Adipose tissue (tissue), 3 donors: ENCODE results near the gene TBCCD1. TPM values are rescaled to one million over a fixed set of nuclear protein-coding genes. Genes with fewer than 3 reads are reported as not detected.

Experiments used
- H3K27ac ChIP-seq: one replicate; pipeline ENCODE4 v1.5.1; 2013; ENCODE audit warnings: low read depth, low read length
- WGBS, 3 donors: extraction: QIAGEN DNeasy Blood & Tissue Kit; methylation state at CpG; one replicate each; pipeline ENCODE4 v1.1.7; 2013; 5-methylcytosine and 5-hydroxymethylcytosine counted together
- polyA plus RNA-seq, 3 donors: library from polyadenylated mRNA; stranded (reverse); fragments of 200-250 nt; gene quantifications; one replicate each; pipeline ENCODE4 v1.2.3, GENCODE V29; 2013
- donor health status: healthy with polysubstance abuse.
- donor health status: Bipolar disorder and iron deficiency.
- donor health status: healthy.

Gene TBCCD1
- polyA plus RNA-seq, 3 donors, result 3.5 to 9.8 (median 6.8) TPM

DNA sequence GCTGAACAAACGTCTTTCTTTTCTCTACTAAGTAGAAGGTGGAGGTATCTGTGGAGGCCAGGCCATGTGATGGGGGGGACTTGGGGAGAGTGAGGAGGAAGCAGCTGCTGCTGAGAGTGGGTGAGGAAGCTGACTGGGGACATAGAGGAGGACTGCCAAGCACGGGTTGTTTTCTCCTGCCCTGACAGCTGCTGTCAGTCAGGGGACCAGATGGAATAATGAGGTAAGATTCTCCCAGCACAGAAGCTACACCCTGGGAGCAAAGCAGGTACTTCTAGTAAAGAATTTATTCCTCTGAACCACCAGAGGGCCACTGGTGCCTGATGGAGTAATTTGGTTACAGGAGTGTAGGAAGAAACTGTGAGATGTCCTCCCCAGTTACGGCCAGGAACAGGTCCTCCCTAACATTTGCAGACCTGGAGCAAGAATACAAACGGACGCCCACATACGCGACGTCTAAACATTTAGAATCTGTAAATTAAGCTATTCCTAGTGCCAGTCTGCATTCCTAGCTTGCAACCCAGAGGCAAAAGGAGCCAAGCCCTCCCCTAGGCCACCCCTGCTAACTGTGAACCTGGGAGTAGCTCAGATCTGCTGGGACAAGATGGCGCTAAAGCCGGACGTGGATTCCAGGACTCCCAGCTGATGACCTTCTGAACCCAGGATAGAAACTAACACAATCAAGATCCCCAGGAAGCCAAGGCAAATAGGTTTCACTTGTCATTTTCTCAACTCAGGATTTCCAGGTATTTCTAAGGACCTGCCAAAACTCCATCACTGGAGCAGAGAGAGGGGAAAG, 37.7 kb downstream of the TBCCD1 start:
- WGBS, 3 donors, result 64 to 79% (median 75%) methylated on average over 11 of the region's 11 CpGs
- no peak overlapping the region for H3K27ac ChIP-seq

DNA sequence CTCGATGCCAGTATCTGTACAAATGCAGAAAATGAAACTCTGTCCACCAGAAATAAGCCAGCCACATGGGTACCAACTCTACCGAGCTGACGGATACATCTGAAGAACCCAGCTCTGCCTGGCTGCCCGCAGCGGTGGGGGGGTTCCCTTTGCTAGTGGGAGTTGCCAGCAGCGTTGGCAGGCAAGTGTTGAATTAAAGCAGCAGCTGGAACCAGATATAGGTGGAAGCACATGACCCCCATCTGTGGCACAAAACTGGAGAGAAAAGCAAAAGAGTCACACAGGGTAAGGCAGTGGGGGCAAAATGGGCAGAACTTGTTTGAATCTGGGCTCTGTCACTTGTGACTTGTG, 40.9 kb downstream of the TBCCD1 start:
- no peak overlapping the region for H3K27ac ChIP-seq
- WGBS, 3 donors, result 46 to 75% (median 66%) methylated on average over 6 of the region's 6 CpGs

DNA sequence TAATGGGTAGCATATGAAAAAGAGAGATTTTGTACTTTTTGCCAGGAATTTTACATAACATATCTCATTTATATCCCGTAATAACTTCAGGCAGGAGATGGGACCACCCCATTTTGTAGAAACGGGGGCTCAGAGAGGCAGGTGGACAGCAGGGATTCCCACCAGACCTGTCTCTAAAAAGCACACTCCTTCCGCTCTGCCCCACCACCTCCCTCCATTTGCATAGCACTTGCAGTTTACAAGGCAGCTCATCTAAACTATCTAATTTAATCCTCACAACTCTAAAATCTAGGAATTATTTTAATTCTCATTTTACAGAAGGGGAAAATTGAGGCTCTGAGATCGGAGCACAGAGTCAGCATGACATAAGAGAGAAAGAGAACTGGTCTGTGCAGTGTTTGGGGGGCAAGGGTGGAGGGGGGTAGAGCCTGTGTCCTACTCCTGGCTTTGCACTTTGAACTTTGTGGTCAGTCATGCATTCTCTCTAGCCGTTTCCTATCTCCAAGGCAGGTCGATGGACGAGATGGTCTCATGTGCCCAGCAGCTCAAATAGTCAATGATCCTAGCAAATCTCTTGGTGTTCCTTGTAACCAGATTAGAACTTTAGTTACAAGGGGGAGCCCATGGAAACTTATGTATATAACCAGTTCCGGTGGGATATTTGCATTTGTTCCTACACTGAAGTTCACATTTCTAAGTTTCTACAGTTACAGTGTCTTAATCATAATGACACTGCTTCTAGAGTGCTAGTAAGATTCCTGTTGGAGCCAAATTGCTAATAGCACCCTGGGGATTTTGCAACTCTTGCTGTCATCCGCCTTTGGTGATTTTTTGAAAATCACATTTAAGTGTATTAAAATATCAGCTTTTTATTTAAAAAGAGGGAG, 41.5 kb downstream of the TBCCD1 start:
- WGBS, 3 donors, result 67 to 71% (median 69%) methylated on average over 9 of the region's 9 CpGs
- H3K27ac ChIP-seq, result no peak overlapping the region

DNA sequence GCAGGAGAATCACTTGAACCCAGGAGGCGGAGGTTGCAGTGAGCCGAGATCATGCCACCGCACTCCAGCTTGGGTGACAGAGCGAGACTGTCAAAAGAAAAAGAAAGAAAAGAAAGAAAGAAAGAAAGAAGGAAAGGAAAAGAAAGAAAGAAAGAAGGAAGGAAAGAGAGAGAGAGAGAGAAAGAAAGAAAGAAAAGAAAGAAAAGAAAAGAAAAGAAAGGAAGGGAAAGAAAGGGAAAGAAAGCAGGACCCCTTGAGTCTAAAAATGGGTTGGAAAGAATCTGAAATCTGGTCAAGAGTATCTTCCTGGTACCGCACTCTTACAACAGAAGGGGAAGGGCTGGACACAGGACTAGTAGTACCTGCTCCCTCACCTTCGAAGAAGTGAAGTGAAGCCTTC, 42.5 kb downstream of the TBCCD1 start:
- no peak overlapping the region for H3K27ac ChIP-seq
- whole genome bisulfite sequencing, 3 donors, result 91 to 92% (median 91%) methylated on average over 6 of the region's 6 CpGs

DNA sequence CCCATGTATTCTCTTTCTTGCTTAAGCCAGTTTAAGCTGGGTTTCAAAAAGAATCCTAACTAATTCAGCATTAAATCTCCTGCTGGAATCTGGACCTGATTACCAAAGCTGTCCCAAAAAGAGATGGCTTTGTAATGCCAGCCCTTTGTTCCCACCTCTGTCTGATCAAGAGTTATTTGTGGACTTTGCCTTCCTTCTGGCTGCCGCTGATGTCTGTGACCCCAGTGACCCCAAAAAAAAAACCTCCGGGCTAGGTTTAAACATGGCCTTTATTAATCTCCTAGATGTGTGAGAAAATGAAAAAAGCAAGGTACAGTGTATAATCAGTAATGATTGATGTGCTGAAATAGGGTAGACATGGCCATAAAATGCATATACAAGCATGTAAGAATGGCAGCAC, 43.7 kb downstream of the TBCCD1 start:
- no peak overlapping the region for H3K27ac ChIP-seq
- WGBS, 3 donors, result 9 to 49% (median 32%) methylated on average over 2 of the region's 2 CpGs

DNA sequence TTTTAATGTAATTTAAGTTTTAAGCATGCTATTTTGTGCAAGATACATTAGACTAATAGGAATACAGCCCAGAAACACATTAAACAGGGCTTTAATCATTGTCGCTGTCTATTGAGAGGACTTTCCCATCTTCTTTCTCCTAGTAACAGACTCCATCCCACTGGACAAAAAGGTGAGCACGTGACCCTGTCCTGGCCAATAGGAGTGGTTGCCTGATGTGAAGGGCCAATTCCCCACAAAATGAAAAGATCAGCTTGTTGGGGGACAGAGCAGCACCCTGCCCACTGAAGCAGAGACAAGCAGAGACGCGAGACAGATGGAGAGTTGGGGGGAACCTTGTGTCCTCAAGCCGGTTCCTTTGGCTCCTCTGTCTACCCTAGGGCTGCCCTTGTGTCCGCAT, 44.1 kb downstream of the TBCCD1 start:
- WGBS, 3 donors, result 92 to 97% (median 94%) methylated on average over 6 of the region's 6 CpGs
- H3K27ac ChIP-seq, result no peak overlapping the region

DNA sequence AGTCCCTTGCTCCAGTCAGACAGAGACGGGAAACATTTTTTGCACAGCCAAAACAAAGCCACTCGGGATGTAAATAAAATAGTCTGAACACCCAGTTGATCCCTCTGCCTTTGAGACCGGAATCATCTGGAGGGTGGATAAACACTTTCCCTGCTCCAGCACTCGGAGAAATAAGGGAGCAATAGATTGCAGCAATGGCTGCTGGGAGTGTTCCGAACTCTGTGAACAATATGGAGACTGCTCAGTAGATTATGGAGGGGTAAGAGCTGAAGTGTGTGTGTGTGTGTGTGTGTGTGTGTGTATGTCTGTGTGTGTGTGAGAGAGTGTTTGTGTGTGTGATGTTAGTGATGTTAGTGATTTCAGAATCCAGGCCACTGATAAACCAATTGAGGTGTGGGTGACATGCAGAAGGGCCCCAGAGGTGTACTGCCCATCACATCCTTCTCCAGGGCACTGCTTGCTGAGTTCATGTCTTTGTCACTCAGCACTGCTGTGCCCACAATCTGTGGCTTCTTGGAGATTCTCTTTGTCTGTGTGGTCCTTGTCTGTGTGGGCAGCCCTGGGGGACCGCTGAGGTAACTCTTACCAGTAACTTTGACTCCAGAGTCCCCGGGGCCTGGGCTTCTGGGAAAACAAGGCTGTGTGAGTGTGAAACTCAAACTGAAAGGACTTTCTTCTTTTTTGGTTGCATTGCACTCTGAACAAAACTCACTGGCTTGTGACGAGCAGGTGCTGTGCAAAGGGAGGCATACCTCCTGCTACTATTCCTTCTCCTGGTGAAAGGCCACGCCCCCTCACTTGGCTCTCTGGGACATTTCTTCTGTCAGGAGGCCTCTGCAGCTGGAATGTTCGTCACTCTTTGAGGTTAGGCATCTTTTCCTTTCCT, 45.9 kb downstream of the TBCCD1 start:
- H3K27ac ChIP-seq, result no peak overlapping the region
- 63 to 73% (median 73%) methylated on average over 10 of the region's 10 CpGs for WGBS, 3 donors

DNA sequence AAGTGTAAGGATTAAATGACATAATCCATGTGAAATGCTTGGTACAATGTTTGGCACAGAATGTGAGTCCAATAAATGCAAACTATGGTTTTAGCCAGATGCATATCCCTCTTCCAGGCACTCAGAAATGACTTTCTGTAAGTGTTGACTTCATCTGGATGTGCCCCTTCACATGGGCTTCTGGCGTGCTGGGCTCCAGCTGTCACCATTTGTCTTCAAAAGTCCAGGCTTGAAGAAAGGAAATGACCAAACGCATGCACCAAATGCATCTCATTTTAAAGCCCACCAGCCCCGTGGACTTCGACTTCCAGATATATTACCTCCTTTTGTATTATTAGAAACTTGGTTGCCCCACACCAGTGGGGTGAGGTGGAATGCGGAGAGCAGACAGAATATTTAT, 46.7 kb downstream of the TBCCD1 start:
- WGBS, 3 donors, result 60 to 73% (median 61%) methylated on average over 5 of the region's 5 CpGs
- no peak overlapping the region for H3K27ac ChIP-seq

DNA sequence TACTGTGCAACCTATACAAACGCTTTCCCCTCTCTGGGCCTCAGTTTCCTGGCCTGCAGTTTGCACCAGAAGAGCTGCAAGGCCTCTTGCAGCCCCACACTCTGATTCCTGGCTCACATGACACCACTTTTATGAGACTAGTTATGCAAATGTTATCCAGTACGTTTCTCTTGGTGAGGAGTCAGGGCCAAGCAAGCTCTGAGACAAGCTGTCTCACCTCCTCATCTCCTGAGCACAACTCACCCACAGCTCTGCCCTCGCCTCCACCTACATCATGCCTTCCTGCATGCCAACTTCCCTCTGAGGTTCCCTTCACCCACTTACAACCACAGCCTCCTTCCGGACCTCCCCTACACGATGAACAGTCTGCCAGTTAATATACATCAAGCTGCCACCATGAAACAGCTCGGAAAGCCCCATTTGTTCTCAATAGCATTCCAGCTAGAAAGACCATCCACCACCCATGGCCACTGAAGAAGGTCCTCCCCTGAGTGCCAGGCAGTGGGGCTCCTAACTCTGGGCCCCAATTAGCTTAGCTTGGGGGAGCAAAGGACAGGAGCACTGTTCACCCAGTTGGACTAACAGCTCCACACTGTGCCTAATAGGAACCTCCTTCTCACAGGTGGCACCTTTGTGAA, 48.0 kb downstream of the TBCCD1 start:
- no peak overlapping the region for H3K27ac ChIP-seq
- 39 to 62% (median 39%) methylated on average over 6 of the region's 6 CpGs for WGBS, 3 donors

DNA sequence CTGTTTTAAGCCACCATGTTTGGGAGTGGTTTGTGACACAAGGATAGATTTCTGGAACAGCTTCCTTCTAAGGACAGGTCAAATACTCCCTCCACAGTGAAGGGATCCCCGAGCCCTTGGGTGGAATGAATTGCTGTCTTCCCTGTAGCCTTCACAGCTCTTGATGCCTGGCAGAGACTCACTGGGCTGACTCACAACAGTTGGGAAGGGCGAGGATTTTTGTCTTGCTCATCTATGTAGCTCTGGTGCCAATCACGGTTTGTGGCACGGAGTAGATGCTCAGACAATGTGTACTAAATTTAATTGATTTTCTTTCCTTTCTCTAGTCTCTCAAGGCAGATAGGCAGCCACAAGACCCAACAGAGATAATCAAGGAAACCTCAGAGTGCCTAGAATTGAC, 49.9 kb downstream of the TBCCD1 start:
- no peak overlapping the region for H3K27ac ChIP-seq
- WGBS, 3 donors, result 83 to 95% (median 88%) methylated on average over 4 of the region's 4 CpGs

DNA sequence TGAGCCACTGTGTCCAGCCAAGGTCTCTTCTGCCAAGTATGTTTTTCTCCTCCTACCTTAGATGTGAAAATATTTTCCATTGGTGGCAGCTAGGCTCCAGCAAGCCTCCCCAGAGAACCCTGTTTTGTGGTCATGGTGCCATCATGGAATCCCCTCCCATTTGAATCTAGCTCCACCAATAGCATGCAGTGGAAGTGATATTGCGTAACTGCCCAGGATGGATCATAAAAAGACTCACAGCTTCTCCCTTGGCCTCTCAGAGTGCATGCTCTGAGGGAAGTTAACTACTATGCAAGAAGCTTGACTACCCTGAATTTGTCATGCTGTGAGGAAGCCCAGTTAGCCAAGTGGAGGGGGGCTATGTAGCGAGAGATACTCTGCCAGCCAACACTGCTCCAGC, 50.5 kb downstream of the TBCCD1 start:
- WGBS, 3 donors, result 83 to 96% (median 91%) methylated on average over 2 of the region's 2 CpGs
- H3K27ac ChIP-seq, result no peak overlapping the region

DNA sequence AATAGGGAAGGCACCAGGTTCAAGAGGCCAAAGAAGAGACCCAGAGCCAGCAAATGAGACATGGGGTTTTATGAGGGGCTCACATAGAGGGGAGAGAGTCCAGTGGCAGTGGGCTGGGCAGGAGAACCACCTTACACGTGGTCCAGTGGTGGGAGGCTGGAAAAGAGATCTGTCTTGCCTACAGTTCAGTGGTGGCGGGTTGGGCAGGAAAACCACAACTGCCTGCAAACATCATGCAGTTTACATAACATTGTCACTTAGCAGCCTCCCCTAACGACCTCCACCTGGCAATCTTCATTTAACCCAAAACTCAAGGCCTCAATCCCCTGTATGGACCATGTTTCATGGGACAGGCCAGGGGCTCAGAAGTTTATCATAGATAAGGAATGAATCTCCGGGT, 52.0 kb downstream of the TBCCD1 start:
- H3K27ac ChIP-seq, result no peak overlapping the region
- 37 to 70% (median 37%) methylated on average over 4 of the region's 4 CpGs for WGBS, 3 donors

DNA sequence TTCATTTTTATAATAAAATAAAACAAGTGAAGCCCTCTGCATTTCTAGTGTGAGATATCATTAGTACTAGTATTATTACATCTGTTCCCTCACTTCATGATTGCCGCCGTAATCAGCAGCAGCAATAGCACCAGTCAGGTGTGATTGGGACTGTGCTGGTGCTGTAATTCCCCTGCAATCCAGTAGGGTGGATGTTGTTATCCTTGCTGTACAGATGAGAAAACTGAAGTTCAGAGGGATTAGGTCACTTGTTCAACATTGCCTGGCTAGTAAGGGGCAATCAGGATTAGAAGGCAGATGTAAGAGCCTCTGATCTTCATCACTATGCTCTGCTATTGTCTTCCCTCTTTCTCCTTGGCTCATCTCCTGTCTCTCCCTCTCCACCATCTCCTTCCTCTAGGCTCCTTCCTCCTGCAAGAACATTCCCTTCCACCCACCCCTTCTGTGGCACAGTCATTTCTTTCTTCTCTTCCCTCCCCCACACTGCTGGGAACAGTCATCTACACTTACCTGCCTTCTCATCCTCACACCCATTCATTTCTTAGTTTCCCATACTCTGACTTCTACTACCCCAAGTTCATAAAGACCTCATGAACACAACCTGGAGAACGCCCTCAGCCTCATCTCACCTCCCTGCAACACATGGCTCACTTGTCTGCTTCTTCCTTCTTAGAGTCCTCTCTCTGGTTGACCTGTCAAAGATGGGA, 52.7 kb downstream of the TBCCD1 start:
- 68 to 82% (median 79%) methylated on average over 3 of the region's 3 CpGs for WGBS, 3 donors
- H3K27ac ChIP-seq, result no peak overlapping the region

DNA sequence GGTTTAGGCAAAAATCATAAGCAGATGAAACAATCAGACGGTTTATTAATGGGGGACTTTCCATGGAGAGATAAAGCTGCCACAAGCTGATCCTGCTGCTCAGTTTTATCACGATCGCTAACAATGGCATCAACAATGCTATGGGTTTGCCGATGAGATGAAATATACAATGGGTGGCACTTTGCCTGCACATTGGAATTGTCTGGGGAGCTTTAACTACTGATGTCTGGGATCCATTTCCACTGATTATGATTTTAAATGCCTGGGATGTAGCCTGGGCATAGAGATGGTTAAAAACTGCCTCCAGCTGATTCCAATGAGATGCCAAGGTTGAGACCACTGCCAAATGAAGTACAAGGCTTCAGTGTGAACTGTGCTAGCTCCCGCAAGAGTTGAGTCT, 53.8 kb downstream of the TBCCD1 start:
- no peak overlapping the region for H3K27ac ChIP-seq
- 56 to 61% (median 59%) methylated on average over 5 of the region's 5 CpGs for WGBS, 3 donors

DNA sequence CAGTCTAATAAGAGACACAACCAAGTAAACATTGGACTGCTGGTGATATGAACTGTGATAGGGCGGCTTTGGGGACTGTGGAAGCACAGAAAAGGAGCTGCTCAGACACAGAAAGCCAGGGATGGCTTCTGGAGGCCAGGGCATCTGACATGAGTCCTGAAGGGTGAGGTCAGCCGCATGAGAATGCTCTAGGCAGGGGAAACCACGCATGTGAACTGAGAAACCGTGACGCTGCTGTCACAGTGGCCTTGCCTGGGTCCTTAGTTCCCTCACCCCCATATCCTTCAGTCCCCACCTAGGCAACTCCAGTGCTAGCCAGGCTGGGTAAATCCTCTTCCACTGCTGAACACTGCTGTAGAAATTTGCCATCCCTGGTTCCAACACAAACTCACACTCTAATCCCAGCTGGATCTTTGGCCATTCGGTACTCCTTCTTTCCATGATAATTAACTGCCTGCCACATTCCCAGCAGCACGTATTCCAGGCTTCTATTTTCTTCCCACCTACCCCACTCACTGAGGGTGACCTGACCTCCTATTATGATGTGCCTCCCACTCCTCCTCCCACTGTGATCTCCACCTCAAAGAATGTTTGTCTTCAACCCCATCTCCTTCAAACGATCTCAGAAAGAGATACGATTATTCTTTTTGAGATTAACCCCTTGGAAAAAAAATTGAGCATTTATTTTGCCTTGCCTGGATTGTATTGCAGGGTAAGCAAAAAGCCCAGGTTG, 54.4 kb downstream of the TBCCD1 start:
- 45 to 66% (median 54%) methylated on average over 9 of the region's 9 CpGs for WGBS, 3 donors
- H3K27ac ChIP-seq, result no peak overlapping the region

DNA sequence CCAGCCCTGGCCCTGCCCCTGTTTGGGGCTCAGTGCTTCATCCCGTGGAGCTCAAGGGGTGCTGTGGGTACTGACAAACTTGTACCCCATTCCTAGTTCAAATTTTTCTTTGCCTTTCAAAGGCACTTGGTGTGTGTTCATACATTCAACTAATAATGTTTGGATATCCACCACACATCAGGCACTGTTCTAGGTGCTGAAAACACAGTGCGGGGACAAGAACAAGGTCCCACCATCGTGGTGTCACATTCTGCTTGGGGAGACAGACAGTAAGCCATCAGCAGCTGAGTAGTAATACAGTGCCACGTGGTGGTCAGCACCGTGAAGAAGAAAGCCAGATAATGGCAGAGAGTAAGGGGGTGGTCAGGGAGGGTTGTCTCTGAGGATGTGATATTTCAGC, 55.4 kb downstream of the TBCCD1 start:
- H3K27ac ChIP-seq, result no peak overlapping the region
- 70 to 75% (median 73%) methylated on average over 5 of the region's 5 CpGs for WGBS, 3 donors

DNA sequence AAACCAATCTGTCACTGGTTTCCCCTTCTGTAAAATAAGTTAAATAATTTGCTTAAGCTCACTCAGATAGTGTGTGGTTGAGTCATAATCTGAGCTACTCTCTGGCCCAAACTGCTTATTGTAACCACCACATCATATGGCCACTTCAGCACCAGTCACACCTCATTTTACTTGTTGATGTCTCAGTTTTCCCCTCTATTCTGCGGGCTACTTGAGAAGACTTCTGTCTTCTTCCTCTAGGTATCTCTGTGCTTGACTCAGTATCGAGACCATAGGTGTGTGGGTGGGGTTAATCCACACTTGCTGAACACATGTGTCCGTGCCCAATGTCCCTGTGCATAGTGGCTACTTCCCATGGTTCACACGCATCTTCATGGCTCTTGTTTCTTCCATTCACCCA, 55.9 kb downstream of the TBCCD1 start:
- WGBS, 3 donors, result 84 to 95% (median 88%) methylated on average over 4 of the region's 4 CpGs
- H3K27ac ChIP-seq, result no peak overlapping the region
